OCI-LY7 (cell line): ENCODE data around the gene OXA1L.

Source experiments
- CTCF ChIP-seq: fragments of 200-600 bp; sonication (generic); conservative IDR thresholded peaks from 2 replicates; pipeline ENCODE4 v1.5.1; 2014; ENCODE audit warnings: mild to moderate bottlenecking, antibody characterized with exemption, low read length, moderate library complexity, mixed read lengths
- EZH2phosphoT487 ChIP-seq: fragments of 200-600 bp; sonication (generic); IDR thresholded peaks from 2 replicates; pipeline ENCODE4 v1.6.1; 2018; ENCODE audit warnings: low read depth, borderline replicate concordance, mild to moderate bottlenecking, mixed run types, antibody characterized with exemption, low read length, moderate library complexity, mixed read lengths

DNA sequence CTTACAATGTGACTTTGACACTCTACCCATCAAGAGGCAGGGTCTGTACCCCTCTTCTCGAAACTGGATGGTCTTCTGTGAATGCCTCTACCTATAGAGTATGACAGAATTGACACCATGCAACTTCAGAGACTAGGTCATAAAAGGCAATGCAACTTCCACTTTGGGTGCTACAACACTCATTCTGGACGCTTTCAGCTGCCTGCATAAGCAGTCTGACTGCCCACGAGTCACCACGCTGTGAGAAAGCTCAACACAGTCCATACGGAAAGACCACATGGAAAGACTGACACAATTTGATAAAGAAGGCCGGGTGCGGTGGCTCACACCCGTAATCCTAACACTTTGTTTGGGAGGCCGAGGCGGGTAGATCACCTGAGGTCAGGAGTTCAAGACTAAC is 33.9 kb downstream of the OXA1L start:
- TF ChIP-seq CTCF = no peak
- TF ChIP-seq EZH2phosphoT487 = no peak
